ENCODE measurements around the gene ANAPC2.

- TF ChIP-seq CTCF (IDR thresholded peaks at IDR 0.05) (no peak), REST (IDR thresholded peaks at IDR 0.05; ENCODE audit: insufficient read depth in 1 of 2, low read depth in 2 of 2, low read length in 1 of 2) (no peak), POLR2AphosphoS5 (IDR thresholded peaks at IDR 0.05; ENCODE audit: low read depth, low read length) (no peak), SIN3A (IDR thresholded peaks at IDR 0.05; ENCODE audit: borderline replicate concordance, insufficient read depth, low read depth, low read length) (no peak)
These were observed 6.0 kb upstream of the ANAPC2 start for GRCh38 chr9:137194388-137194787.

Data from Panc1 (cell line).